Loucy (cell line): ENCODE measurements around the gene SHLD1.
"Not testable (repeated sequence)": the region's sequence is repeated elsewhere in the genome, so short reads cannot be mapped to it uniquely, and the experiment has no call there.

Source experiments
- H2AFZ ChIP-seq: fragments of 200-600 bp; sonication (generic); 2 replicates; pipeline ENCODE4 v1.6.0; 2016; ENCODE audit warnings: antibody characterized with exemption, mild to moderate bottlenecking, low read length, moderate library complexity
- H3F3A ChIP-seq: fragments of 200-600 bp; 2 replicates; pipeline ENCODE4 v1.6.0; 2016; ENCODE audit warnings: antibody characterized with exemption, low read depth, mild to moderate bottlenecking
- H3K27me3 ChIP-seq: fragments of 200-600 bp; sonication (generic); 2 replicates; pipeline ENCODE4 v1.6.1; 2014; ENCODE audit warnings: low read length, mild to moderate bottlenecking; ENCODE audit not compliant: insufficient read depth, poor library complexity, severe bottlenecking
- H3K36me3 ChIP-seq: fragments of 200-600 bp; sonication (generic); 2 replicates; pipeline ENCODE4 v1.6.1; 2016; ENCODE audit warnings: low read length; ENCODE audit not compliant: insufficient read depth
- H3K4me1 ChIP-seq: fragments of 200-600 bp; sonication (generic); 2 replicates; pipeline ENCODE4 v1.5.1; 2014; ENCODE audit warnings: low read length, mild to moderate bottlenecking; ENCODE audit not compliant: insufficient read depth, poor library complexity, severe bottlenecking
- H3K4me2 ChIP-seq: fragments of 200-600 bp; sonication (generic); 2 replicates; pipeline ENCODE4 v1.6.0; 2014; ENCODE audit warnings: antibody characterized with exemption, low read length, low read depth, mild to moderate bottlenecking; ENCODE audit not compliant: poor library complexity, severe bottlenecking
- H3K4me3 ChIP-seq: fragments of 200-600 bp; sonication (generic); 2 replicates; pipeline ENCODE4 v1.5.1; 2014; ENCODE audit warnings: low read length, mild to moderate bottlenecking, mixed read lengths; ENCODE audit not compliant: poor library complexity, severe bottlenecking
- H3K79me2 ChIP-seq: fragments of 200-600 bp; sonication (generic); 2 replicates; pipeline ENCODE4 v1.6.1; 2014; ENCODE audit warnings: low read length; ENCODE audit not compliant: insufficient read depth
- H3K9ac ChIP-seq: fragments of 200-600 bp; sonication (generic); 2 replicates; pipeline ENCODE4 v1.6.0; 2014; ENCODE audit warnings: mild to moderate bottlenecking, low read depth, low read length, moderate library complexity; ENCODE audit not compliant: poor library complexity, severe bottlenecking
- H3K9me2 ChIP-seq: fragments of 200-600 bp; sonication (generic); replicated peaks from 2 replicates; pipeline ENCODE4 v1.6.1; 2016; ENCODE audit warnings: low read depth, low read length, mixed read lengths
- H3K9me3 ChIP-seq: fragments of 200-600 bp; sonication (generic); 2 replicates; pipeline ENCODE4 v1.6.1; 2014; ENCODE audit warnings: mild to moderate bottlenecking, antibody characterized with exemption, low read length, low read depth; ENCODE audit not compliant: insufficient read depth
- H4K20me1 ChIP-seq: fragments of 200-600 bp; sonication (generic); 2 replicates; pipeline ENCODE4 v1.6.0; 2014; ENCODE audit warnings: antibody characterized with exemption, low read length, mild to moderate bottlenecking; ENCODE audit not compliant: insufficient read depth, poor library complexity, severe bottlenecking
- EZH2phosphoT487 ChIP-seq: fragments of 200-600 bp; IDR thresholded peaks from 2 replicates; pipeline ENCODE4 v1.6.1; 2018; ENCODE audit warnings: antibody characterized with exemption, mild to moderate bottlenecking, moderate library complexity, borderline replicate concordance
- TF ChIP-seq, protein P1 (sequence below): fragments of 200-600 bp; sonication (generic); conservative IDR thresholded peaks from 2 replicates; pipeline ENCODE4 v1.5.1; 2014; ENCODE audit warnings: mild to moderate bottlenecking, antibody characterized with exemption, low read length

The SHLD1 gene

DNA sequence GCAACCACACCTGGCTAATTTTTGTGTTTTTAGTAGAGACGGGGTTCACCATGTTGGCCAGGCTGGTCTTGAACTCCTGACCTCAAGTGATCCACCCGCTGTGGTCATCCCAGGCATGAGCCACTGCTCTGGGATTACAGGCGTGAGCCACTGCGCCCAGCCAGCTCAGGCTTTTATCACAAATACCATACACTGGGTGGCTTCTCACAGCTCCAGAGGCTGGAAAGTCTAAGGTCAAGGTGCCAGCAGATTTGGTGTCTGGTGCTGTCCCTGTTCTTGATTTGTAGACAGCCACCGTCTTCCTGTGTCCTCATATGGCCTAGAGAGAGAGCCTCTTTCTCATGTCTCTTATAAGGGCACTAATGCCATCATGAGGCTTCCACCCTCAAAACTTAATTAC lies 25.9 kb downstream of the SHLD1 start:
- Histone ChIP-seq H3K36me3 (peaks cover 30% of the 10 kb centered on the region; the same call in 1 of the 2 replicates), H2AFZ (no peak overlapping the region), H3K9me3 (no peaks in the 10 kb centered on the region), H3K4me3 (no peak overlapping the region), H3K4me2 (no peak overlapping the region), H3K27me3 (no peaks in the 10 kb centered on the region), H3K9me2 (no peaks in the 10 kb centered on the region), H4K20me1 (no peaks in the 10 kb centered on the region), H3K9ac (no peak overlapping the region), H3K79me2 (no peaks in the 10 kb centered on the region), H3K4me1 (no peaks in the 10 kb centered on the region), H3F3A (no peaks in the 10 kb centered on the region)
- no peak for TF ChIP-seq EZH2phosphoT487
- TF ChIP-seq, protein P1, sequence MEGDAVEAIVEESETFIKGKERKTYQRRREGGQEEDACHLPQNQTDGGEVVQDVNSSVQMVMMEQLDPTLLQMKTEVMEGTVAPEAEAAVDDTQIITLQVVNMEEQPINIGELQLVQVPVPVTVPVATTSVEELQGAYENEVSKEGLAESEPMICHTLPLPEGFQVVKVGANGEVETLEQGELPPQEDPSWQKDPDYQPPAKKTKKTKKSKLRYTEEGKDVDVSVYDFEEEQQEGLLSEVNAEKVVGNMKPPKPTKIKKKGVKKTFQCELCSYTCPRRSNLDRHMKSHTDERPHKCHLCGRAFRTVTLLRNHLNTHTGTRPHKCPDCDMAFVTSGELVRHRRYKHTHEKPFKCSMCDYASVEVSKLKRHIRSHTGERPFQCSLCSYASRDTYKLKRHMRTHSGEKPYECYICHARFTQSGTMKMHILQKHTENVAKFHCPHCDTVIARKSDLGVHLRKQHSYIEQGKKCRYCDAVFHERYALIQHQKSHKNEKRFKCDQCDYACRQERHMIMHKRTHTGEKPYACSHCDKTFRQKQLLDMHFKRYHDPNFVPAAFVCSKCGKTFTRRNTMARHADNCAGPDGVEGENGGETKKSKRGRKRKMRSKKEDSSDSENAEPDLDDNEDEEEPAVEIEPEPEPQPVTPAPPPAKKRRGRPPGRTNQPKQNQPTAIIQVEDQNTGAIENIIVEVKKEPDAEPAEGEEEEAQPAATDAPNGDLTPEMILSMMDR = no peak

DNA sequence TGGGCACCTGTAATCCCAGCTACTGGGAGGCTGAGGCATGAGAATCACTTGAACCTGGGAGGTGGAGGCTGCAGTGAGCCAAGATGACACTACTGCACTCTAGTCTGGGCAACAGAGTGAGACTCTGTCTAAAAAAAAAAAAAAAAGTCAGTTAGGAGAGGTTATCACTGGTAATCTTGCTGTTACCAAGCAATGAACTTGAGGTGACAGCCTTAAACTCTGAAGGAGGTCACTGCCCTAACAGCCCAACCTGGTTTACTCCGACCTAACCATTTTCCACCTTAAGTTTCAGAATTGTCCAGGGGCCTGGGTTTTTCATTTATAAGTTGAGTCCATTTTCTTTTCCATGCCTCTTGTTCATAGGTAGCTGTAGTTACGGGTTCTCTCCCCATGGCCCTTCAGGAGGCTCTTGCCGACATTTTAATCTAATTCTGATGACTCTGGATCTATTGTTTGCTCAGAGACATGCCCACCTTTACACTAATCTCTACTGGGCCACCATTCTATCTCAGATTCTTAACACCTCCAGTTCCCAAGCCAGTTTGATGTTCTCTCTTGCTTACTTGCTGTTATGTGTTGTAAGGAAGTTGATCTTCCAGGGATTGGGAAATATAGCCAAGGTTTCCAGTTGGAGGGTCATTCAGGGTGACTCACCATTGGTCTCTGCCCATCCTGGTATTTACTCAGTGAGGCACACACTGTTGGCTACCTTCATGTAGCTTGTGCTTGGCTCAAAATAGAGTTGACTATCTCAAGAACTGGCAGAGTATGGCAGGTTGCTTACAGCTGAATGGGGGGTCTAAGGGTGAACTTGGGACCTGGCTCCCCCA lies 29.1 kb downstream of the SHLD1 start:
- Histone ChIP-seq H3K4me2 (no peak overlapping the region), H3K27me3 (no peaks in the 10 kb centered on the region), H3K9me2 (no peaks in the 10 kb centered on the region), H3K36me3 (peaks cover 23% of the 10 kb centered on the region; the same call in 1 of the 2 replicates), H3F3A (no peaks in the 10 kb centered on the region), H3K4me3 (no peak overlapping the region), H2AFZ (no peak overlapping the region), H3K9me3 (no peaks in the 10 kb centered on the region), H3K9ac (no peak overlapping the region), H3K4me1 (no peaks in the 10 kb centered on the region), H3K79me2 (no peaks in the 10 kb centered on the region), H4K20me1 (no peaks in the 10 kb centered on the region)
- no peak for TF ChIP-seq EZH2phosphoT487
- TF ChIP-seq, protein P1 = no peak

DNA sequence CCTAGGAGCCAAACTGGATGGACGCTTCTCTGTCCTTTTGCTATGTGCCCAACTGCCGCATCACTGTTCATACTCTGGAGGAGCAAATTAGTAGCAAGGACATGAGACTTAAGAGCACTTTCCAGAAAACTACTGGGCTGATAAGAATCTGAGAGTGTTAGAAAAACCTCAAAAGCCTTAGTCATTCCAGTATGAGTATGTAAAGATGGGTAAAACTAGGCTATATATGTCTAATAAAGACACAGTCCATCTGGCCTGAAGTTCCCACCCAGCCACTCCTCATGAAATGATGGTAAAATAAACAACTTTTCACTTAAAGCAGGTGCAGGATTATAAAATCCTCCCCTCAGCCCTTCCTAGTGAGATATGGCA lies 30.6 kb downstream of the SHLD1 start:
- no peak overlapping the region for H2AFZ ChIP-seq
- H3F3A ChIP-seq = no peaks in the 10 kb centered on the region
- TF ChIP-seq, protein P1 = no peak
- no peak for TF ChIP-seq EZH2phosphoT487
- H3K4me3 ChIP-seq = no peak overlapping the region
- no peaks in the 10 kb centered on the region for H3K9me2 ChIP-seq
- no peaks in the 10 kb centered on the region for H4K20me1 ChIP-seq
- H3K4me2 ChIP-seq = no peak overlapping the region
- H3K4me1 ChIP-seq = no peaks in the 10 kb centered on the region
- no peaks in the 10 kb centered on the region for H3K9me3 ChIP-seq
- H3K9ac ChIP-seq = no peak overlapping the region
- H3K27me3 ChIP-seq = no peaks in the 10 kb centered on the region
- H3K79me2 ChIP-seq = no peaks in the 10 kb centered on the region
- H3K36me3 ChIP-seq = peaks cover 22% of the 10 kb centered on the region; the same call in 1 of the 2 replicates

DNA sequence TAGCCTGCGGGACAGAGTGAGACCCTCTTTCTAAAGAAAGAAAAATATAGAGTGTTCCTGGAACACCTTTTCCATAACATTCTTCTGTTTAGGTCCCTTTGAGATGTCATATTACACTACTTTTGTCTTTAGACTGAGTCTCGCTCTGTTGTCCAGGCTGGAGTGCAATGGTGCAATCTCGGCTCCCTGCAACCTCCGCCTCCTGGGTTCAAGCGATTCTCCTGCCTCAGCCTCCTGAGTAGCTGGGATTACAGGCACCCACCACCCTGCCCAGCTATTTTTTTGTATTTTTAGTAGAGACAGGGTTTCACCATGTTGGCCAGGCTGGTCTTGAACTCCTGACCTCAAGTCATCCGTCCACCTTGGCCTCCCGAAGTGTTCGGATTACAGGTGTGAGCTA lies 31.2 kb downstream of the SHLD1 start:
- H3K4me1 ChIP-seq, H3K9ac ChIP-seq, H3K4me3 ChIP-seq, H3K27me3 ChIP-seq, H4K20me1 ChIP-seq, H3F3A ChIP-seq, H3K79me2 ChIP-seq, H3K9me2 ChIP-seq, H3K4me2 ChIP-seq, H2AFZ ChIP-seq, H3K9me3 ChIP-seq: not testable (repeated sequence)
- H3K36me3 ChIP-seq = peaks cover 22% of the 10 kb centered on the region; the same call in 1 of the 2 replicates
